ENCODE results near the gene LHFPL2.

The LHFPL2 gene

DNA sequence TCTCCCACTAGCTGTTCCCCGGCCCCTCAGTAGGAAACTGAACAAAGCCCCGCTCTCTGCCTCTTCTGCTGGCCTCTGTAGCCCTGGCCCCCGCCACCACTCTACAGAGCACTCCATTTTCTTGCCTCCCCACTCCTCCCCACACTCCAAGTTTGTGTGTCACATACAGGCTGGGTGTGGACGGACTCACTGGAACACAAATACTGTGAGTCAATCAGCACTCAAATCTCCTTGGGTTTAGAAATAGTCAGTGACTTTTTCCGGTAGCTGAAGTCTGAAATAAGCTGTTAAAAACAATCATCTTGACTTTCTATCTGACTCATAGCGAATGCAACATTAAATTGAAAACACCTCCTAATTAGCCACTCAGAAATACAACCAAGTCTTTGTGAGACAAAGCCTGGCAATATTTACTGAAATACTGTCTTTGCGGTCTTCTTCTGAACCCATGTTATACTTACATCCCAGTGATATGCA is 122.5 kb downstream of the LHFPL2 start:
- DNase-seq (ENCODE audit: low read depth in 1 of 2, low spot score in 1 of 2): no peak

DNA sequence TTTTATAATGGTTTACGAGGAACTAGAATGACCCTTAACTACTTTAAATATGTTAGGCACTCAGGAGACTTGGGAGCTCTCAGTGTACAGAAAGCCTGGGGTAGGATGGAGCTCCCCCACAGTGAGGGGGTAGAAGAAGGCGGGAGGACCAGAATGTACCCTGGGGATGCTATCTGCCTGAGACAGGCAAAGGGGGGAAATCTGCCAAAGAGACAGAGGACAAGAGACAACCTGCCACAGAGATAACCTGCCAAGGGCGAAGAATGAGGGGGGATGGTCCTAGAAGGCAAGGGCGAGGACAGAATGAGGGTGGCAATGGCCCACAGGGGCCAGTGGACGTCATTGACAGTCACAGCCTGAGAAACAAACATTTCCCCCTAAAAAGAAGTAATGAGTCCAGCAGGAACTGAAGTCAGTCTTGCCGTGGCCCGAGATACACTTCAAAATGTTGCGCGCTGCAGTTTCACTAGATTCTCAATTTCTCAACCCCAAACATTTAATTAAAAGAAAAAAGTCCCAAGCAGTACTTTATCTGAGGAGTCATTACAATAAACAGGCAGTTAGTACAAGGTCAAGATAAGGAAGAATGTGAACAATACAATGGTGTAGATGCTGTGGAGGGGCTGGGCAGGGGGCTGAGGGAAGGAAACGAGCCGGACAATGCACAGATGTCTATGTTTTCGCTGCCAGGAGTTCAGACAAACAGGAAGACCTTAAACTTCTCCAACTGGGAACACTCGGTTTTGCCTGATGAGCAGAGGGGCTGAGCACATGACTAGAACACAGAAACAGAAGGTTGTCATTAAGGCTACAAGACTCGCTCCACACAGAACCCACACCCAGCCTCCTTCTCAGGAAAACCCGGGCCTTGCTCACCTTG is 125.0 kb downstream of the LHFPL2 start:
- no peak for DNase-seq (ENCODE audit: low read depth in 1 of 2, low spot score in 1 of 2)

DNA sequence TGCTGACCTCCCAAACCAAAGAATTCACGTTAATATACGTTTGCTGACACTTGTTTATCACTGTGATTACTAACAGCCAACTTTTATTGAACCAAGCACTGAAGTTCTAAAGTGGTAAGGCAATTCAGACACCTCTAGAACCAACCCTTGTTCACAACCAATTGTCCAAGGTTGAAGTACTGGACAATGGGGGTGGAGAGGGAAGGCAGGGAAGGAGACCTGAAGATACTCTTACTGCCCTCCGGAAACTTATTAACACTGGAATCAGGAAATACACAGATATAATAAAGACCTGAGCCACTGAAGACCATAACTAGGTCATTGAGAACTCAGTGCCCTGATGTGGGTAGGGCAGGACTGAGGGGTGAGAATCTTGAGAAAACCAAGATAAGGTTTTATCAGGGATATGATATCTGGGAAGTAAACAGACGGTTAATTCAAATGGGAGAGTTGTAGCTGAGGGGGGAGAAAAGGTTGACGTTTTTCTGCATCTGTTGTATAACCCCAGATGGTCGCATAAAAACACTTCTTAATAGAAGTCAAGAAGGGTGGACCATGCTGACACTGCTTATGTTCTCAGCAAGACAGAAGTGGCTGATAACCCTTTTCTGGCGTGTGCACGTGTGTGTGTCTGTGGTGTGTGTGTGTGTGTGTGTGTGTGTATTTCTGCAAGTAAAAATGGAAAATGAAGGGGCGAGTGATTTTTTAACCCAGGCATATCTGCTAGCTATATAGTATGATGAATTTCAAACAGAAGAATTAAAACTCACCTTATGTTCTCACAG is 125.9 kb downstream of the LHFPL2 start:
- DNase-seq (ENCODE audit: low read depth in 1 of 2, low spot score in 1 of 2): no peak

GRCh38 chr5:78521455-78521854 is 127.1 kb downstream of the LHFPL2 start:
- no peak for DNase-seq (ENCODE audit: low read depth in 1 of 2, low spot score in 1 of 2)

- DNase-seq (ENCODE audit: low read depth in 1 of 2, low spot score in 1 of 2): no peak
Observed at GRCh38 chr5:78519198-78519941, 129.2 kb downstream of the LHFPL2 start.

- DNase-seq (ENCODE audit: low read depth in 1 of 2, low spot score in 1 of 2): no peak
Observed at GRCh38 chr5:78518365-78519197, 130.0 kb downstream of the LHFPL2 start.

- DNase-seq (ENCODE audit: low read depth in 1 of 2, low spot score in 1 of 2): no peak
Observed at GRCh38 chr5:78515670-78516069, 132.9 kb downstream of the LHFPL2 start.

- DNase-seq (ENCODE audit: low read depth in 1 of 2, low spot score in 1 of 2): no peak
Observed at GRCh38 chr5:78514427-78515330, 133.9 kb downstream of the LHFPL2 start.

DNA sequence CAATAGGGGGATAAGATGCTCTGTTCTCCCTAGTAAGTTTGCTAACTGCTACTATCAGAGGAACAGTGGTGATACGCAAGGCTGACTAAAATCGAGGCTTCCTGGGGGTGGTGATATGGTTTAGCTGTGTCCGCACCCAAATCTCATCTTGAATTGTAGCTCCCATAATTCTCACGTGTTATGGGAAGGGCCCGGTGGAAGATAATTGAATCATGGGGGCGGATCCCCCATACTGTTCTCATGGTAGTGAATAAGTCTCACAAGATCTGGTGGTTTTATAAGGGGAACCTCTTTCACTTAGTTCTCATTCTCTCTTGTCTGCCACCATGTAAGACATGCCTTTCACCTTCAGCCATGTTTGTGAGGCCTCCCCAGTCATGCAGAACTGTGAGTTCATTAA is 135.1 kb downstream of the LHFPL2 start:
- no peak for DNase-seq (ENCODE audit: low read depth in 1 of 2, low spot score in 1 of 2)

DNA sequence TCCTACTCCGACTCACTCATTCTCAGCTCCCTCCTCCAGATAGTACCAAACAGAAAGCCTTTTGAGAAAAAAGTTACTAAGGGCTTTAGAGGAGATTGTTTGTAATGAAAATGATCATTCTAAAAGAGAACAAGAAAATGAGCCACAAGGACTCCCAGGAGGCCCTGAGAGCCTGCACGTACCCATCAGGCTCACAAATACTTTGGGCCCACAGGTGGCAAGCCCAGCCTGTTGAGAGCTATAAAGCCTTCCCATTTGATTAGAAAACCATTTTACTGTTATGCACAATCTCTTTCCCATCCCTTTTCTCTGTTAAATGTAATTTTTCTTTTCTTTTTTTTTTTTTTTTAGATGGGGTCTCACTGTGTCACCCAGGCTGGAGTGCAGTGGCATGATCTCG is 136.1 kb downstream of the LHFPL2 start:
- no peak for DNase-seq (ENCODE audit: low read depth in 1 of 2, low spot score in 1 of 2)

- DNase-seq (ENCODE audit: low read depth in 1 of 2, low spot score in 1 of 2): no peak
Observed at GRCh38 chr5:78511121-78511906, 137.3 kb downstream of the LHFPL2 start.

DNA sequence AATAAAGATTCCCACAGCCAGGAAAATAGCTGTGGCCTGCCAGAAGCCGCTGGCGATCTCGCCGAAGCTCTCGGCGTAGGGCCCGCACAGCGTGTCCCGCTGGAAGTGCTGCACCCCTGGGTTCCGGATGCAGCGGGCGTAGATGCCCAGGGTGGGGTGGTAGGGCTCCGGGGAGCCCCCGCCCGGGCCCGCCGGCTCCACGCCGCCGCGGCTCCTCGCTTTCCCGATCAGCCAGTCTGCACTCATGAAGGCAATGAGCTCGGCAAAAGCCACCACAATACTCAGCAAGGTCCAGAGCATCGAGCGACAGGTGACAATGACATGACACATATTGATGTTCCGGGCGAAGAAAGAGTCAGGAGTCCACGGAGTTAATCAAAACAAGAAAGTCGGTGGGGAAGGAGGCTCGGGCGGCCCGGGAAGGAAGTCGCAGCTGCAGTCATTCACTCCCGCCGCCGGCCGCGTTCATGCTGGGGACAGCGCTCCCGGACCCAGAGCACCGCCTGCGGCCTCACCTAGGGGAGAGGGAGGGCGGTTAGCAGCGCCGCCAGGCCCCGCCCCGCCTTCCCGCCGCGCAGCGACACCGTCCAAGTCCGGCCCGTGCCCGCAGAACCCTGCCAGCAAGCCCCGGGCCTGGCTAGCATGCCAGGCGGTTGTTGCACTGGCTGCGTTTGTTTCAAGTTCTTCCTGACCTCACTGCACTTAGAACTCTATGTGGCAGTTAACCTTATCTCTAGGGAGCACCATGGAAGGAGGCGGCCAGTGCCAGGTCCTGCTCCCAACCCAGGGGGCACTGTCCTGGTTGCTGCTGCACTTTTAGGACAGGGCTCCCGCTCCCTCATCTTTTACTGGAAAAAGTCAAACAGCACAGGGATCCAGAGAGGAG is 138.4 kb downstream of the LHFPL2 start:
- peak in 1 of 2 donors; percentile 1 for DNase-seq (ENCODE audit: low read depth in 1 of 2, low spot score in 1 of 2)

- no peak for DNase-seq (ENCODE audit: low read depth in 1 of 2, low spot score in 1 of 2)
Observed at GRCh38 chr5:78509145-78509865, 139.3 kb downstream of the LHFPL2 start.

- DNase-seq (ENCODE audit: low read depth in 1 of 2, low spot score in 1 of 2): no peak
Observed at GRCh38 chr5:78508186-78508765, 140.3 kb downstream of the LHFPL2 start.

DNA sequence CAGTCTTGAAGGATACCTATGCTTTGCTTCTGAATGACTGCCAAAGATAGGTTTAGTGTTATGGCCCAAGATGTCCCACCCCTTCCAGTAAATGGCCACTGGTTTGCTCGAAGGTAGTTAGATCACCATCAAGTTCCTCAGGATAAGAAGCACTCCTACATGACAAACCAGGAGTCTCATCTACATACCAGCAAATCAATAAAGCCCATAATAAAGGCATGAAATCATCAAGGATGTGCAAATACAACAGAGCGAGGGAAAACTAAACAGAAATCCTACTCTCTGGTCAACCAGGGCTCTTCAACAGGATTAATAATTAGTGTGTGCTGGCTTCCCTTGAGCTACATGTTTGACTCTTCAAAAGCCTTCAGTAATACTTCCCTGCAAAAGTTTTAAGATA is 141.0 kb downstream of the LHFPL2 start:
- no peak for DNase-seq (ENCODE audit: low read depth in 1 of 2, low spot score in 1 of 2)

GRCh38 chr5:78506261-78507024 is 142.1 kb downstream of the LHFPL2 start:
- no peak for DNase-seq (ENCODE audit: low read depth in 1 of 2, low spot score in 1 of 2)

Measured in stimulated activated CD4-positive, alpha-beta T cell treated with anti-CD3 and anti-CD28 coated beads, Interleukin-15, amount 100 ng/mL, for 1 hour (primary cell).